Measurements from ENCODE around the gene TTPAL. TPM values are rescaled to one million over a fixed set of nuclear protein-coding genes. Genes with fewer than 3 reads are reported as not detected.

The TTPAL gene
- total and polyA plus RNA-seq, 10 of the 15 experiments (the other 5 are each of a cell fraction or from before 2014, with no cell fraction given), result 4.0 to 24.0 (median 9.3) TPM

DNA sequence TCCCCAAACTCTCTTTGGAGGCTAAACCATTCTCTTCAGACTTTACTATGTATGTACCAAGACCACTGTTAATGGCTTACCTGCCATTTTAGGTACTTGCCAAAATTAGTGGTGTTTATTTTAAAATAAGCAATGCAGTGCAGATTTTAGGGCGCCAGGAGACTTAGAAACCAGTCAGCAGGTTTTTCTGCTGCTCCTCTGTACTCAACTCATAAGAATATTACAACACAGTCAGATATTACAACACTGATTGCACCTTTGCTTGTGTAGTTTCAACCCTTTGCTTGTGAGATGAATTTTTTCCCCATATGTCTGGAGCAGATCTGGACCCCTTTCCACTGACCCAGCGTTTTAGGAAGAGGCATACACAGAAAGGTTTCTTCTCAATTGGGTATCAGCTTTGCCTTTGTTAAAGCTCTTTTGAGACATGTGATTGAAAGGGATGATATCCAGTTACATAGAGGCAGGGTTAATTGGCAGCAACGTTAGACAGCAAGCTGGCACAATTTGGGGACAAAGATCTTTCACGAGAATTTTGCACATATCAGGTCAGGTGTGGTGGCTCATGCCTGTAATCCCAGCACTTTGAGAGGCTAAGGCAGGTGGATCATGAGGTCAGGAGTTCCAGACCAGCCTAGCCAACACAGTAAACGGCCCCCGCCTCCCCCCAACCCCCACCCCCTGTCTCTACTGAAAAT is 6.2 kb downstream of the TTPAL start:
- Histone ChIP-seq H3K4me3 (no peak overlapping the region), H2AFZ (ENCODE audit: control insufficient read depth, low read depth, low read length) (no peak overlapping the region), H3K9me3 (replicated peaks; ENCODE audit: control insufficient read depth, insufficient read depth, low read length) (no peaks in the 10 kb centered on the region), H3K4me2 (ENCODE audit: control insufficient read depth, insufficient read depth) (no peak overlapping the region), H3K36me3 (ENCODE audit: control insufficient read depth in 2 of 2, insufficient read depth in 2 of 2, low read length in 1 of 2) (peaks cover 0 to 10% of the 10 kb centered on the region in 2 experiments; a peak in 3 of 4 replicates), H4K20me1 (ENCODE audit: control insufficient read depth, insufficient read depth) (no peaks in the 10 kb centered on the region), H3K79me2 (ENCODE audit: control insufficient read depth, insufficient read depth, low read length) (peaks cover 4% of the 10 kb centered on the region), H3K4me1 (ENCODE audit: control insufficient read depth, insufficient read depth, low read length) (no peaks in the 10 kb centered on the region; the same call in 1 of the 2 replicates), H3K27ac (ENCODE audit: control insufficient read depth, insufficient read depth) (no peak overlapping the region), H3K27me3 (replicated peaks in 1 of 2; ENCODE audit: control insufficient read depth in 2 of 2, insufficient read depth in 2 of 2, low read length in 1 of 2) (no peaks in the 10 kb centered on the region), H3K9ac (ENCODE audit: control insufficient read depth, insufficient read depth, low read length) (no peak overlapping the region)
- in situ Hi-C loops (cut with MboI) (no loop called here), intact Hi-C loops (cut with micrococcal nuclease; ENCODE audit: unreplicated experiment) (no loop called here)
- ChIA-PET CTCF (interaction anchor here (1.0 kb wide), 1 partner anchor 40 kb away, joined by 4 read pairs; the partner anchor contains the start of gene SERINC3), SMC1A (ENCODE audit: uncharacterized antibody, unreplicated experiment) (interaction anchor here (1.1 kb wide), 1 partner anchor 97 kb away, joined by 3 read pairs; no protein-coding TSS in a partner anchor), POLR2A (no interaction called here), RAD21 (ENCODE audit: unreplicated experiment) (no interaction called here)
- 100% methylated on average over 4 of the region's 6 CpGs for WGBS (ENCODE audit: insufficient coverage, insufficient replicate concordance, low lambda C conversion rate, missing lambda C conversion rate)
- DNase-seq (ENCODE audit: low read depth, low spot score) (no peak), ATAC-seq (no peak), FAIRE-seq (no peak)
- BruUV-seq (replicated peaks), result no TSS peak
- no peak for TF ChIP-seq NR2F1 (conservative IDR thresholded peaks at IDR 0.05)
- no peak for TF ChIP-seq NFXL1 (IDR thresholded peaks at IDR 0.05; ENCODE audit: borderline replicate concordance)
- TF ChIP-seq, protein P1, sequence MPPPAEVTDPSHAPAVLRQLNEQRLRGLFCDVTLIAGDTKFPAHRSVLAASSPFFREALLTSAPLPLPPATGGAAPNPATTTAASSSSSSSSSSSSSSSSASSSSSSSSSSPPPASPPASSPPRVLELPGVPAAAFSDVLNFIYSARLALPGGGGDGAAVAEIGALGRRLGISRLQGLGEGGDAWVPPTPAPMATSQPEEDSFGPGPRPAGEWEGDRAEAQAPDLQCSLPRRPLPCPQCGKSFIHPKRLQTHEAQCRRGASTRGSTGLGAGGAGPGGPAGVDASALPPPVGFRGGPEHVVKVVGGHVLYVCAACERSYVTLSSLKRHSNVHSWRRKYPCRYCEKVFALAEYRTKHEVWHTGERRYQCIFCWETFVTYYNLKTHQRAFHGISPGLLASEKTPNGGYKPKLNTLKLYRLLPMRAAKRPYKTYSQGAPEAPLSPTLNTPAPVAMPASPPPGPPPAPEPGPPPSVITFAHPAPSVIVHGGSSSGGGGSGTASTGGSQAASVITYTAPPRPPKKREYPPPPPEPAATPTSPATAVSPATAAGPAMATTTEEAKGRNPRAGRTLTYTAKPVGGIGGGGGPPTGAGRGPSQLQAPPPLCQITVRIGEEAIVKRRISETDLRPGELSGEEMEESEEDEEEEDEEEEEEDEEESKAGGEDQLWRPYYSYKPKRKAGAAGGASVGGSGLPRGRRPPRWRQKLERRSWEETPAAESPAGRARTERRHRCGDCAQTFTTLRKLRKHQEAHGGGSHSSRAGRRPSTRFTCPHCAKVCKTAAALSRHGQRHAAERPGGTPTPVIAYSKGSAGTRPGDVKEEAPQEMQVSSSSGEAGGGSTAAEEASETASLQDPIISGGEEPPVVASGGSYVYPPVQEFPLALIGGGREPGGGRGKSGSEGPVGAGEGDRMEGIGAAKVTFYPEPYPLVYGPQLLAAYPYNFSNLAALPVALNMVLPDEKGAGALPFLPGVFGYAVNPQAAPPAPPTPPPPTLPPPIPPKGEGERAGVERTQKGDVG (CRISPR knock-in tag; IDR thresholded peaks at IDR 0.05), result no peak
- TF ChIP-seq HDAC6 (IDR thresholded peaks at IDR 0.05; ENCODE audit: unreplicated experiment), result no peak
- no peak for TF ChIP-seq RUNX3 (IDR thresholded peaks at IDR 0.05; ENCODE audit: low read length)
- TF ChIP-seq, protein P2, sequence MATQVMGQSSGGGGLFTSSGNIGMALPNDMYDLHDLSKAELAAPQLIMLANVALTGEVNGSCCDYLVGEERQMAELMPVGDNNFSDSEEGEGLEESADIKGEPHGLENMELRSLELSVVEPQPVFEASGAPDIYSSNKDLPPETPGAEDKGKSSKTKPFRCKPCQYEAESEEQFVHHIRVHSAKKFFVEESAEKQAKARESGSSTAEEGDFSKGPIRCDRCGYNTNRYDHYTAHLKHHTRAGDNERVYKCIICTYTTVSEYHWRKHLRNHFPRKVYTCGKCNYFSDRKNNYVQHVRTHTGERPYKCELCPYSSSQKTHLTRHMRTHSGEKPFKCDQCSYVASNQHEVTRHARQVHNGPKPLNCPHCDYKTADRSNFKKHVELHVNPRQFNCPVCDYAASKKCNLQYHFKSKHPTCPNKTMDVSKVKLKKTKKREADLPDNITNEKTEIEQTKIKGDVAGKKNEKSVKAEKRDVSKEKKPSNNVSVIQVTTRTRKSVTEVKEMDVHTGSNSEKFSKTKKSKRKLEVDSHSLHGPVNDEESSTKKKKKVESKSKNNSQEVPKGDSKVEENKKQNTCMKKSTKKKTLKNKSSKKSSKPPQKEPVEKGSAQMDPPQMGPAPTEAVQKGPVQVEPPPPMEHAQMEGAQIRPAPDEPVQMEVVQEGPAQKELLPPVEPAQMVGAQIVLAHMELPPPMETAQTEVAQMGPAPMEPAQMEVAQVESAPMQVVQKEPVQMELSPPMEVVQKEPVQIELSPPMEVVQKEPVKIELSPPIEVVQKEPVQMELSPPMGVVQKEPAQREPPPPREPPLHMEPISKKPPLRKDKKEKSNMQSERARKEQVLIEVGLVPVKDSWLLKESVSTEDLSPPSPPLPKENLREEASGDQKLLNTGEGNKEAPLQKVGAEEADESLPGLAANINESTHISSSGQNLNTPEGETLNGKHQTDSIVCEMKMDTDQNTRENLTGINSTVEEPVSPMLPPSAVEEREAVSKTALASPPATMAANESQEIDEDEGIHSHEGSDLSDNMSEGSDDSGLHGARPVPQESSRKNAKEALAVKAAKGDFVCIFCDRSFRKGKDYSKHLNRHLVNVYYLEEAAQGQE (IDR thresholded peaks at IDR 0.05; ENCODE audit: low read depth, low read length), result no peak

All from GM12878 (cell line).